SU-DHL-6 (cell line): Measurements from ENCODE around the gene YKT6.

Source experiments
- H2AFZ ChIP-seq: fragments of 200-600 bp; sonication (generic); 2 replicates; pipeline ENCODE4 v1.6.1; 2014; ENCODE audit warnings: low read depth, mild to moderate bottlenecking, moderate library complexity, mixed read lengths, antibody characterized with exemption, low read length; ENCODE audit not compliant: severe bottlenecking
- H3F3A ChIP-seq: fragments of 200-600 bp; shearing (Covaris generic); 2 replicates; pipeline ENCODE4 v1.6.0; 2016; ENCODE audit warnings: antibody characterized with exemption, mild to moderate bottlenecking; ENCODE audit not compliant: insufficient read depth
- H3K27ac ChIP-seq: fragments of 200-600 bp; sonication (generic); 2 replicates; pipeline ENCODE4 v1.5.1; 2016; ENCODE audit warnings: low read depth, mild to moderate bottlenecking, low read length, moderate library complexity, mixed read lengths
- H3K27me3 ChIP-seq: fragments of 200-600 bp; sonication (generic), shearing (Covaris generic); 2 replicates; pipeline ENCODE4 v1.6.0; 2014; ENCODE audit warnings: mild to moderate bottlenecking, low read length
- H3K36me3 ChIP-seq: fragments of 200-600 bp; sonication (generic); 2 replicates; pipeline ENCODE4 v1.6.1; 2014; ENCODE audit warnings: mild to moderate bottlenecking, low read length, mixed read lengths
- H3K4me2 ChIP-seq: fragments of 300-600, 200-600 bp; shearing (Covaris generic), sonication (generic); 2 replicates; pipeline ENCODE4 v1.6.0; 2014; ENCODE audit warnings: low read length, low read depth, mild to moderate bottlenecking; ENCODE audit not compliant: poor library complexity, severe bottlenecking
- H3K4me3 ChIP-seq: fragments of 200-600 bp; sonication (generic); 2 replicates; pipeline ENCODE4 v1.5.1; 2014; ENCODE audit warnings: antibody characterized with exemption, low read length, mild to moderate bottlenecking, mixed read lengths; ENCODE audit not compliant: insufficient read depth, poor library complexity, severe bottlenecking
- H3K79me2 ChIP-seq: fragments of 200-600 bp; sonication (generic); 2 replicates; pipeline ENCODE4 v1.6.1; 2014; ENCODE audit warnings: mild to moderate bottlenecking, low read length, moderate library complexity; ENCODE audit not compliant: insufficient read depth
- H3K9ac ChIP-seq: fragments of 200-600 bp; sonication (generic); 2 replicates; pipeline ENCODE4 v1.7.0; 2014; ENCODE audit warnings: mild to moderate bottlenecking, low read length
- H3K9me2 ChIP-seq: fragments of 200-600 bp; sonication (generic); replicated peaks from 2 replicates; pipeline ENCODE4 v1.6.1; 2014; ENCODE audit warnings: low read length; ENCODE audit not compliant: insufficient read depth
- H3K9me3 ChIP-seq: fragments of 200-600 bp; sonication (generic); 2 replicates; pipeline ENCODE4 v1.6.1; 2014; ENCODE audit warnings: low read length, mixed read lengths; ENCODE audit not compliant: insufficient read depth
- H4K20me1 ChIP-seq: fragments of 200-600 bp; sonication (generic); 2 replicates; pipeline ENCODE4 v1.6.1; 2014; ENCODE audit warnings: low read depth, mild to moderate bottlenecking, antibody characterized with exemption, low read length, moderate library complexity, mixed read lengths
- CTCF ChIP-seq: fragments of 200-600 bp; sonication (generic); IDR thresholded peaks from one replicate; pipeline ENCODE4 v1.5.1; 2017; ENCODE audit warnings: antibody characterized with exemption, mild to moderate bottlenecking, low read length, moderate library complexity; ENCODE audit not compliant: insufficient read depth, poor library complexity, severe bottlenecking
- EZH2phosphoT487 ChIP-seq: fragments of 200-600 bp; sonication (generic), shearing (Covaris generic); conservative IDR thresholded peaks from 2 replicates; pipeline ENCODE4 v1.6.1; 2018; ENCODE audit warnings: mild to moderate bottlenecking, antibody characterized with exemption, low read length, moderate library complexity, mixed read lengths

The YKT6 gene

GRCh38 chr7:44251269-44251668 lies 50.5 kb downstream of the YKT6 start:
- H3K27ac ChIP-seq = no peak overlapping the region
- H3K9me3 ChIP-seq = no peaks in the 10 kb centered on the region
- no peaks in the 10 kb centered on the region for H3F3A ChIP-seq
- H3K9ac ChIP-seq = no peak overlapping the region
- no peak overlapping the region for H3K4me3 ChIP-seq
- H3K27me3 ChIP-seq = no peaks in the 10 kb centered on the region
- no peaks in the 10 kb centered on the region for H3K9me2 ChIP-seq
- H4K20me1 ChIP-seq = no peaks in the 10 kb centered on the region
- no peak overlapping the region for H3K4me2 ChIP-seq
- H3K79me2 ChIP-seq = no peaks in the 10 kb centered on the region
- no peaks in the 10 kb centered on the region for H3K36me3 ChIP-seq
- no peak overlapping the region for H2AFZ ChIP-seq
- TF ChIP-seq EZH2phosphoT487 (no peak), CTCF (no peak)

DNA sequence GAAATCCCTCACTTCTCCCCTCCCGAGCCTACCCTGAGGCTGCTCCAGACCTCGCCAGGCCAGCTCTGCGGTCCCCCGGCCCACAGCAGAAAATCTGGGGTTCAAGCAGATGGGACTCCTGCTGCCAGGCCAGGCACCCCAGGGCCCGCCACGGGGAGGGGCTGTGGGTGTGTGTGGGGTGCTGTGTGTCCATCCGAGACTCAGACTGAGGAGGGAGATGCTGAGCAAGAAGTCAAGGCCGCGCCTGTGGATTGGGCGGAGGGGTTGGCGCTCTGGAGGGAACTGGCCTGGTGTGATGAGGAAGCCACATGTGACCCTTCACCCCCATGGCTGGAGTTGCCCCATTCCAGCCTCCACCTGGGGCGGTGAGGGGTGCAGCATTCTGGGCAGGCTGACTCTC lies 51.1 kb downstream of the YKT6 start:
- Histone ChIP-seq H3K27ac (no peak overlapping the region), H3F3A (no peaks in the 10 kb centered on the region)
- TF ChIP-seq EZH2phosphoT487 = no peak
- no peak for TF ChIP-seq CTCF

GRCh38 chr7:44256459-44256858 lies 55.7 kb downstream of the YKT6 start:
- H3K36me3 ChIP-seq = no peaks in the 10 kb centered on the region
- H3K79me2 ChIP-seq = no peaks in the 10 kb centered on the region
- no peaks in the 10 kb centered on the region for H4K20me1 ChIP-seq
- no peaks in the 10 kb centered on the region for H3K9me3 ChIP-seq
- H2AFZ ChIP-seq = no peak overlapping the region
- H3F3A ChIP-seq = no peaks in the 10 kb centered on the region
- H3K27me3 ChIP-seq = no peaks in the 10 kb centered on the region
- H3K9ac ChIP-seq = no peak overlapping the region
- H3K4me2 ChIP-seq = no peak overlapping the region
- no peaks in the 10 kb centered on the region for H3K9me2 ChIP-seq
- TF ChIP-seq CTCF = no peak
- H3K27ac ChIP-seq = no peak overlapping the region
- no peak overlapping the region for H3K4me3 ChIP-seq

More for the DNA sequence above, 51.1 kb downstream of the YKT6 start:
- no peaks in the 10 kb centered on the region for H3K36me3 ChIP-seq
- H3K27me3 ChIP-seq = no peaks in the 10 kb centered on the region
- no peak overlapping the region for H3K4me3 ChIP-seq
- H3K9me3 ChIP-seq = no peaks in the 10 kb centered on the region
- H3K4me2 ChIP-seq = no peak overlapping the region
- H3K79me2 ChIP-seq = no peaks in the 10 kb centered on the region
- H2AFZ ChIP-seq = no peak overlapping the region
- no peak overlapping the region for H3K9ac ChIP-seq
- H3K9me2 ChIP-seq = no peaks in the 10 kb centered on the region
- H4K20me1 ChIP-seq = no peaks in the 10 kb centered on the region

DNA sequence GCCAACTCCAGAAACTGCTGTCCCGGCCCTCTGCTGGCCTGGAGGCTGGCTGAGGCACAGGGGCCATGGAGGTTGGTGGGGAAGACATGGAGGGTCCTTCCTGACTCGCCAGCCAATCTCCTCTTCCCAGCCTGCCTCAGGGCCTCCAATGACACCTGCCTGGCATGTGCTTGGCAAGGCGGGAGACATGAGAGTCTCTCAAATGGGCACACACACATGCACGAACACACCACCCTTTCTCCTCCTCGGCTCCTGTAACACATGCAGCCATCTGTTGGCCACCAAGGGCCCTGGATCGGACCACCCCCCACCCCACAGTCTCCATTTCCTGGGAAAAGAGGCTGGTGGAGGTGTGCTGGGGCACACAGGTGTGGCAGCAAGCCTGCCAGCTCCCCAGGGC lies 56.4 kb downstream of the YKT6 start:
- Histone ChIP-seq H3K27me3 (no peaks in the 10 kb centered on the region), H3K9me3 (no peaks in the 10 kb centered on the region), H3K9me2 (no peaks in the 10 kb centered on the region), H3K4me3 (no peak overlapping the region), H3K27ac (no peak overlapping the region), H4K20me1 (no peaks in the 10 kb centered on the region), H3F3A (no peaks in the 10 kb centered on the region), H3K36me3 (no peaks in the 10 kb centered on the region), H3K9ac (no peak overlapping the region), H2AFZ (no peak overlapping the region), H3K79me2 (no peaks in the 10 kb centered on the region), H3K4me2 (no peak overlapping the region)
- TF ChIP-seq EZH2phosphoT487 (no peak), CTCF (no peak)
